Anterior cingulate cortex (tissue), 58 donors: ENCODE measurements around the gene KRT8.
A peak's percentile ranks its signal among the peaks of the same experiment; 100 is the strongest.
"Not testable (repeated sequence)": the region's sequence is repeated elsewhere in the genome, so short reads cannot be mapped to it uniquely, and the experiment has no call there.

Experiments
- DNase-seq, 58 donors: peaks; one replicate each; lab custom pipeline; 2025; lab: John Stamatoyannopoulos, UW

KRT8 gene

GRCh38 chr12:52903855-52904508 is 894 bp downstream of the KRT8 start:
- DNase-seq = peak in 1 of 58 donors; percentile 23

- peak in 43 of 58 donors; percentile 4 to 62 (median 27) for DNase-seq
Observed at GRCh38 chr12:52903285-52903854, 1.5 kb downstream of the KRT8 start.

- no peak for DNase-seq
Observed at GRCh38 chr12:52901715-52902541, 2.9 kb downstream of the KRT8 start.

GRCh38 chr12:52900896-52901714 is 3.8 kb downstream of the KRT8 start:
- DNase-seq = no peak

GRCh38 chr12:52900166-52900895 is 4.5 kb downstream of the KRT8 start:
- no peak for DNase-seq

GRCh38 chr12:52899338-52900035 is 5.4 kb downstream of the KRT8 start:
- no peak for DNase-seq

- no peak for DNase-seq
Observed at GRCh38 chr12:52896190-52897100, 8.4 kb downstream of the KRT8 start.

- DNase-seq = no peak
Observed at GRCh38 chr12:52895726-52896189, 9.1 kb downstream of the KRT8 start.

- DNase-seq = no peak
Observed at GRCh38 chr12:52892974-52893373, 11.9 kb downstream of the KRT8 start.

GRCh38 chr12:52892207-52892852 is 12.5 kb downstream of the KRT8 start:
- no peak for DNase-seq

GRCh38 chr12:52891044-52891443 is 13.8 kb downstream of the KRT8 start:
- no peak for DNase-seq

GRCh38 chr12:52890417-52890816 is 14.5 kb downstream of the KRT8 start:
- no peak for DNase-seq

- peak in 50 of 58 donors; percentile 6 to 82 (median 36) for DNase-seq
Observed at GRCh38 chr12:52884526-52885293, 20.2 kb downstream of the KRT8 start.

GRCh38 chr12:52880499-52880898 is 24.4 kb downstream of the KRT8 start:
- not testable (repeated sequence) for DNase-seq

GRCh38 chr12:52879394-52880351 is 25.2 kb downstream of the KRT8 start:
- DNase-seq = peak in 55 of 58 donors; percentile 21 to 82 (median 62)
